K562 (cell line): ENCODE results near the gene PLCG2. TPM values are rescaled to one million over a fixed set of nuclear protein-coding genes. Genes with fewer than 3 reads are reported as not detected.

Source experiments
- ATAC-seq: fragments of 200-7000 bp; cut with Tn5 transposase; 3 replicates; pipeline ENCODE4 v1.9.1; 2020; ENCODE audit warnings: moderate library complexity
- BruUV-seq: library from RNA; stranded (reverse); fragments of 400-500 nt; replicated peaks from 2 replicates; lab custom pipeline; 2021; lab: Mats Ljungman, UMichigan
- CTCF ChIA-PET: fragments of 300-600 bp; formaldehyde crosslinking; extraction: SDS; loops from one replicate; lab custom pipeline; 2021; ENCODE audit warnings: low intra/inter-chr PET ratio; lab: Yijun Ruan, JAX
- POLR2A ChIA-PET: fragments of 300-600, 350-650 bp; sonication (Branson Sonifier 250); formaldehyde crosslinking; extraction: SDS; loops from one replicate; lab custom pipeline; 2021; ENCODE audit warnings: antibody characterized with exemption, inconsistent platforms; lab: Yijun Ruan, JAX
- DNase-seq, 4 experiments: peaks; one replicate each; pipeline versions ENCODE4 v3.0.0 to v3.0.0-alpha.2; 2011 to 2018; ENCODE audit warnings: low spot score in 3 of 4, mixed read lengths in 3 of 4; ENCODE audit errors: extremely low read depth in 1 of 4
- FAIRE-seq: peaks from 2 replicates; lab custom pipeline; 2011; peaks lifted over from hg19 to GRCh38; lab: Jason Lieb, UNC
- H2AFZ ChIP-seq: 2 replicates; pipeline ENCODE4 v1.6.0; 2011; ENCODE audit warnings: low read depth, low read length, control low read depth, inconsistent platforms
- H3K27ac ChIP-seq: fragments of 200-600 bp; 3 replicates; pipeline ENCODE4 v1.8.0; 2011; ENCODE audit warnings: low read depth, mild to moderate bottlenecking, control low read depth, inconsistent platforms, low read length, moderate library complexity, mixed read lengths; ENCODE audit errors: extremely low read depth
- H3K27me3 ChIP-seq, 2 experiments: fragments of 300-600 bp in 1 of 2; 2 replicates in 1 of 2; 3 replicates in 1 of 2; pipeline versions ENCODE4 v1.6.0 to v1.8.0; 2011; ENCODE audit warnings: inconsistent platforms in 2 of 2, low read length in 2 of 2, mild to moderate bottlenecking in 1 of 2, mixed read lengths in 1 of 2, moderate library complexity in 1 of 2; ENCODE audit not compliant: control insufficient read depth in 2 of 2, insufficient read depth in 2 of 2
- H3K36me3 ChIP-seq: fragments of 300-600 bp; 3 replicates; pipeline ENCODE4 v1.8.0; 2011; ENCODE audit warnings: mild to moderate bottlenecking, low read length, inconsistent platforms; ENCODE audit not compliant: control insufficient read depth, insufficient read depth
- H3K4me1 ChIP-seq, 2 experiments: fragments of 200-600 bp in 1 of 2; replicated peaks in 1 of 2; 2 replicates in 1 of 2; 3 replicates in 1 of 2; pipeline versions ENCODE4 v1.5.1 to v1.8.0; 2011; ENCODE audit warnings: inconsistent platforms in 2 of 2, low read length in 2 of 2, mild to moderate bottlenecking in 1 of 2, mixed read lengths in 1 of 2, moderate library complexity in 1 of 2; ENCODE audit not compliant: control insufficient read depth in 2 of 2, insufficient read depth in 2 of 2
- H3K4me2 ChIP-seq: 2 replicates; pipeline ENCODE4 v1.6.1; 2011; ENCODE audit warnings: low read length, control low read depth, inconsistent platforms, mixed read lengths; ENCODE audit not compliant: insufficient read depth
- H3K4me3 ChIP-seq: fragments of 200-600 bp; sonication (generic), shearing (Covaris generic); 2 replicates; pipeline ENCODE4 v1.5.1; 2016; ENCODE audit warnings: control low read depth, inconsistent platforms
- H3K79me2 ChIP-seq: fragments of 200-600 bp; 3 replicates; pipeline ENCODE4 v1.8.0; 2011; ENCODE audit warnings: low read length, inconsistent platforms; ENCODE audit not compliant: control insufficient read depth, insufficient read depth
- H3K9ac ChIP-seq, 2 experiments: 2 replicates each; pipeline versions ENCODE4 v1.6.0 to v1.6.1; 2011; ENCODE audit warnings: low read depth in 2 of 2, low read length in 2 of 2, control low read depth in 1 of 2, inconsistent platforms in 1 of 2, mild to moderate bottlenecking in 1 of 2, mixed read lengths in 1 of 2; ENCODE audit not compliant: insufficient read depth in 1 of 2
- H3K9me1 ChIP-seq: one replicate; pipeline ENCODE4 v1.6.0; 2011; ENCODE audit warnings: inconsistent platforms, mild to moderate bottlenecking, low read length, moderate library complexity; ENCODE audit not compliant: control insufficient read depth, insufficient read depth
- H3K9me3 ChIP-seq: replicated peaks from 2 replicates; pipeline ENCODE4 v1.5.1; 2011; ENCODE audit warnings: low read depth, low read length, inconsistent platforms; ENCODE audit not compliant: control insufficient read depth, insufficient read depth
- H4K20me1 ChIP-seq: replicated peaks from 2 replicates; pipeline ENCODE4 v1.6.1; 2011; ENCODE audit warnings: low read length, inconsistent platforms, mixed read lengths; ENCODE audit not compliant: control insufficient read depth, insufficient read depth
- CLOCK ChIP-seq: fragments of 250-450 bp; sonication (Bioruptor Pico); IDR thresholded peaks from 2 replicates; pipeline ENCODE4 v1.4.0; 2020; ENCODE audit warnings: mild to moderate bottlenecking, moderate library complexity, borderline replicate concordance
- DACH1 ChIP-seq: fragments of 450-650 bp; IDR thresholded peaks from 2 replicates; pipeline ENCODE4 v1.6.1; 2018; ENCODE audit not compliant: partially characterized antibody
- FOXA1 ChIP-seq: fragments of 450-650 bp; IDR thresholded peaks from 2 replicates; pipeline ENCODE4 v1.6.1; 2016; ENCODE audit warnings: mild to moderate bottlenecking, borderline replicate concordance
- IFI16 ChIP-seq: fragments of 250-450 bp; sonication (Bioruptor Pico); IDR thresholded peaks from 2 replicates; pipeline ENCODE4 v2.1.2; 2022; ENCODE audit warnings: mild to moderate bottlenecking, inconsistent platforms
- MYC ChIP-seq, 2 experiments: fragments of 250-450 bp in 1 of 2; sonication (Bioruptor Pico) in 1 of 2; IDR thresholded peaks; 2 replicates each; pipeline versions ENCODE4 v1.5.1 to v1.6.1; 2012 to 2021; ENCODE audit warnings: low read depth in 2 of 2, borderline replicate concordance in 1 of 2, improper control_type of control experiment in 1 of 2, low read length in 1 of 2, mild to moderate bottlenecking in 1 of 2, moderate library complexity in 1 of 2
- RNF219 ChIP-seq: fragments of 250-450 bp; sonication (Bioruptor Pico); IDR thresholded peaks from 2 replicates; pipeline ENCODE4 v1.5.0; 2022; ENCODE audit warnings: mild to moderate bottlenecking
- SMARCB1 ChIP-seq: IDR thresholded peaks from 2 replicates; pipeline ENCODE4 v1.6.1; 2011; ENCODE audit warnings: improper control_type of control experiment, low read depth; ENCODE audit not compliant: insufficient read length
- ZBTB7A ChIP-seq: IDR thresholded peaks from 2 replicates; pipeline ENCODE4 v1.6.1; 2011; ENCODE audit warnings: low read depth, mild to moderate bottlenecking, low read length, moderate library complexity, borderline replicate concordance; ENCODE audit not compliant: control insufficient read depth
- ZFP36 ChIP-seq: fragments of 150-350 bp; IDR thresholded peaks from 2 replicates; pipeline ENCODE4 v1.6.1; 2018; ENCODE audit warnings: low read length, low read depth; ENCODE audit not compliant: partially characterized antibody
- ZNF507 ChIP-seq: conservative IDR thresholded peaks from 2 replicates; pipeline ENCODE4 v1.6.1; 2017; ENCODE audit warnings: missing genetic modification characterization, missing compliant biosample characterization
- WGBS: fragments of 100-300 bp; shearing (Covaris generic); methylation state at CpG from one replicate; pipeline ENCODE4 v1.1.6; 2016; ENCODE audit warnings: low coverage, mixed read lengths; ENCODE audit not compliant: insufficient coverage; ENCODE audit errors: missing lambda C conversion rate; 5-methylcytosine and 5-hydroxymethylcytosine counted together
- in situ Hi-C: fragments of 300-500 bp; cut with MboI; formaldehyde crosslinking; loops from 4 replicates; pipeline ENCODE4 v1.15.0; 2018; ENCODE audit warnings: inconsistent platforms, mixed read lengths
- intact Hi-C: fragments of 100-400 bp; cut with micrococcal nuclease; formaldehyde crosslinking; loops from 2 replicates; pipeline ENCODE4 v1.14.2; 2022
- polyA plus RNA-seq, 8 experiments: library from polyadenylated mRNA; depleted of rRNA in 4 of 8; stranded (reverse) in 5 of 8; unstranded in 3 of 8; fragments of >200 nt; fragmentation: Nextera tagmentation in 2 of 8; fragmentation: Illumina TruSeq in 1 of 8; extraction: Ambion mirVana in 2 of 8; extraction: Trizol in 1 of 8; gene quantifications; 2 replicates each; pipeline versions ENCODE4 v1.2.1 to v1.2.3, GENCODE V29; 2011 to 2014; ENCODE audit warnings: inconsistent platforms in 1 of 8, missing spikeins in 1 of 8
- total RNA-seq, 7 experiments: library from RNA; depleted of rRNA in 6 of 7; stranded (reverse); fragments of >200 nt in 6 of 7; fragmentation: Illumina TruSeq in 2 of 7; extraction: Trizol in 2 of 7; gene quantifications; 2 replicates each; pipeline versions ENCODE4 v1.2.1 to v1.2.3, GENCODE V29; 2011 to 2021; ENCODE audit warnings: low replicate concordance in 1 of 7
- TF ChIP-seq, protein P1 (sequence below): fragments of 450-650 bp; formaldehyde crosslinking; IDR thresholded peaks from 2 replicates; pipeline ENCODE4 v1.4.0; 2020; ENCODE audit warnings: mild to moderate bottlenecking, moderate library complexity
- TF ChIP-seq, protein P2 (sequence below), 2 experiments: fragments of 450-650 bp; conservative IDR thresholded peaks; 2 replicates each; pipeline ENCODE4 v1.6.1; 2017; ENCODE audit warnings: mild to moderate bottlenecking in 2 of 2, moderate library complexity in 2 of 2

Gene PLCG2
- total and polyA plus RNA-seq, 9 of the 15 experiments (the other 6 are each of a cell fraction or from before 2014, with no cell fraction given), result 0.94 to 7.1 (median 3.1) TPM

GRCh38 chr16:81737885-81738536 lies 41.1 kb upstream of the PLCG2 start:
- DNase-seq (peak; percentile 89 to 93 (median 90)), ATAC-seq (peak; percentile 95), FAIRE-seq (peak; percentile 96)
- BruUV-seq, result no TSS peak
- Histone ChIP-seq H4K20me1 (no peaks in the 10 kb centered on the region; the same call in 1 of the 2 replicates), H2AFZ (peak overlapping the region; percentile 89), H3K9me3 (no peaks in the 10 kb centered on the region), H3K4me1 (peaks cover 17 to 18% of the 10 kb centered on the region in 2 experiments), H3K27ac (no peak overlapping the region), H3K36me3 (no peaks in the 10 kb centered on the region), H3K9ac (peak overlapping the region; percentile 4 to 66; a peak in 1 of 4 replicates), H3K4me3 (no peak overlapping the region), H3K9me1 (no peaks in the 10 kb centered on the region), H3K4me2 (peak overlapping the region; percentile 64), H3K79me2 (no peaks in the 10 kb centered on the region), H3K27me3 (peaks cover 0 to 4% of the 10 kb centered on the region in 2 experiments; a peak in 1 of 5 replicates)
- WGBS, result 14% methylated on average over 22 of the region's 22 CpGs
- in situ Hi-C loops (loop anchor here (25.0 kb wide), 2 partner anchors 726 to 1201 kb away; partner anchors contain the start of genes CENPN, CMC2 and DYNLRB2), intact Hi-C loops (loop anchor here (5.0 kb wide), 4 partner anchors 336 to 811 kb away; no protein-coding TSS in a partner anchor)
- ChIA-PET CTCF (interaction anchor here (0.7 to 3.0 kb wide), 8 partner anchors 22 to 703 kb away, joined by 3 to 31 read pairs (median 4); no protein-coding TSS in a partner anchor), POLR2A (interaction anchor here (0.6 kb wide), 1 partner anchor 353 kb away, joined by 4 read pairs; no protein-coding TSS in a partner anchor)
- TF ChIP-seq, protein P1, sequence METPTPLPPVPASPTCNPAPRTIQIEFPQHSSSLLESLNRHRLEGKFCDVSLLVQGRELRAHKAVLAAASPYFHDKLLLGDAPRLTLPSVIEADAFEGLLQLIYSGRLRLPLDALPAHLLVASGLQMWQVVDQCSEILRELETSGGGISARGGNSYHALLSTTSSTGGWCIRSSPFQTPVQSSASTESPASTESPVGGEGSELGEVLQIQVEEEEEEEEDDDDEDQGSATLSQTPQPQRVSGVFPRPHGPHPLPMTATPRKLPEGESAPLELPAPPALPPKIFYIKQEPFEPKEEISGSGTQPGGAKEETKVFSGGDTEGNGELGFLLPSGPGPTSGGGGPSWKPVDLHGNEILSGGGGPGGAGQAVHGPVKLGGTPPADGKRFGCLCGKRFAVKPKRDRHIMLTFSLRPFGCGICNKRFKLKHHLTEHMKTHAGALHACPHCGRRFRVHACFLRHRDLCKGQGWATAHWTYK (CRISPR knock-in tag), result no peak
- TF ChIP-seq IFI16 (CRISPR knock-in tag), result no peak
- peak; percentile 96 for TF ChIP-seq ZBTB7A
- no peak for TF ChIP-seq DACH1
- no peak for TF ChIP-seq RNF219 (CRISPR knock-in tag)
- TF ChIP-seq, protein P2, sequence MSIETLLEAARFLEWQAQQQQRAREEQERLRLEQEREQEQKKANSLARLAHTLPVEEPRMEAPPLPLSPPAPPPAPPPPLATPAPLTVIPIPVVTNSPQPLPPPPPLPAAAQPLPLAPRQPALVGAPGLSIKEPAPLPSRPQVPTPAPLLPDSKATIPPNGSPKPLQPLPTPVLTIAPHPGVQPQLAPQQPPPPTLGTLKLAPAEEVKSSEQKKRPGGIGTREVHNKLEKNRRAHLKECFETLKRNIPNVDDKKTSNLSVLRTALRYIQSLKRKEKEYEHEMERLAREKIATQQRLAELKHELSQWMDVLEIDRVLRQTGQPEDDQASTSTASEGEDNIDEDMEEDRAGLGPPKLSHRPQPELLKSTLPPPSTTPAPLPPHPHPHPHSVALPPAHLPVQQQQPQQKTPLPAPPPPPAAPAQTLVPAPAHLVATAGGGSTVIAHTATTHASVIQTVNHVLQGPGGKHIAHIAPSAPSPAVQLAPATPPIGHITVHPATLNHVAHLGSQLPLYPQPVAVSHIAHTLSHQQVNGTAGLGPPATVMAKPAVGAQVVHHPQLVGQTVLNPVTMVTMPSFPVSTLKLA (conservative IDR thresholded peaks at IDR 0.05), result no peak
- TF ChIP-seq ZNF507 (tag), result no peak
- TF ChIP-seq CLOCK, result no peak
- no peak for TF ChIP-seq ZFP36
- TF ChIP-seq FOXA1, result no peak
- peak; percentile 52; the same call in 1 of the 2 replicates for TF ChIP-seq MYC (IDR thresholded peaks at IDR 0.05; ENCODE audit: low read depth, low read length)
- no peak for TF ChIP-seq MYC (CRISPR knock-in tag; IDR thresholded peaks at IDR 0.05; ENCODE audit: borderline replicate concordance, low read depth)
- no peak for TF ChIP-seq SMARCB1
